HepG2 (cell line): ENCODE data around the gene ZSCAN31. TPM values are rescaled to one million over a fixed set of nuclear protein-coding genes. Genes with fewer than 3 reads are reported as not detected.
A peak's percentile ranks its signal among the peaks of the same experiment; 100 is the strongest.

Source experiments
- ATF6 ChIP-seq: sonication (generic); formaldehyde crosslinking; conservative IDR thresholded peaks from 2 replicates; pipeline ENCODE4 v1.4.0; 2020; ENCODE audit warnings: missing genetic modification reagents
- CENPT ChIP-seq: sonication (generic); formaldehyde crosslinking; IDR thresholded peaks from 2 replicates; pipeline ENCODE4 v1.8.0; 2022; ENCODE audit warnings: low read depth, mild to moderate bottlenecking, moderate library complexity, missing genetic modification reagents
- CREM ChIP-seq, 2 experiments: sonication (generic) in 1 of 2; formaldehyde crosslinking in 1 of 2; IDR thresholded peaks; 2 replicates each; pipeline versions ENCODE4 v1.4.0 to v1.6.1; 2016 to 2020; ENCODE audit warnings: antibody characterized with exemption in 1 of 2, mild to moderate bottlenecking in 1 of 2, missing genetic modification reagents in 1 of 2
- CTCF ChIP-seq: sonication (generic); formaldehyde crosslinking; IDR thresholded peaks from 2 replicates; pipeline ENCODE4 v1.5.0; 2020; ENCODE audit warnings: mild to moderate bottlenecking, missing genetic modification reagents, moderate library complexity
- FOXK1 ChIP-seq: sonication (generic); formaldehyde crosslinking; IDR thresholded peaks from 2 replicates; pipeline ENCODE4 v1.4.0; 2020; ENCODE audit warnings: low read depth, missing genetic modification reagents, borderline replicate concordance
- HNF4A ChIP-seq: sonication (generic); formaldehyde crosslinking; IDR thresholded peaks from 2 replicates; pipeline ENCODE4 v1.4.0; 2020; ENCODE audit warnings: missing genetic modification reagents
- MTA3 ChIP-seq: sonication (generic); formaldehyde crosslinking; IDR thresholded peaks from 2 replicates; pipeline ENCODE4 v1.4.0; 2020; ENCODE audit warnings: missing genetic modification reagents
- RAD51 ChIP-seq: fragments of 450-650 bp; IDR thresholded peaks from 2 replicates; pipeline ENCODE4 v1.6.1; 2016; ENCODE audit warnings: borderline replicate concordance
- SNAPC4 ChIP-seq: sonication (generic); formaldehyde crosslinking; IDR thresholded peaks from 2 replicates; pipeline ENCODE4 v1.4.0; 2020; ENCODE audit warnings: mild to moderate bottlenecking, missing genetic modification reagents
- THAP9 ChIP-seq: sonication (generic); formaldehyde crosslinking; IDR thresholded peaks from 2 replicates; pipeline ENCODE4; 2020; ENCODE audit warnings: missing genetic modification reagents, mild to moderate bottlenecking, borderline replicate concordance
- ZBTB39 ChIP-seq: sonication (generic); formaldehyde crosslinking; IDR thresholded peaks from 2 replicates; pipeline ENCODE4 v1.5.0; 2020; ENCODE audit warnings: missing genetic modification reagents
- ZNF317 ChIP-seq: sonication (generic); formaldehyde crosslinking; IDR thresholded peaks from 2 replicates; pipeline ENCODE4 v1.5.0; 2020; ENCODE audit warnings: mild to moderate bottlenecking, missing genetic modification reagents
- ZNF598 ChIP-seq: sonication (generic); formaldehyde crosslinking; IDR thresholded peaks from 2 replicates; pipeline ENCODE4 v1.5.1; 2020; ENCODE audit warnings: mild to moderate bottlenecking, missing genetic modification reagents, borderline replicate concordance
- polyA plus RNA-seq, 8 experiments: library from polyadenylated mRNA; depleted of rRNA in 3 of 8; stranded (reverse) in 7 of 8; unstranded in 1 of 8; fragments of >200 nt; fragmentation: Illumina TruSeq in 4 of 8; extraction: Trizol in 4 of 8; gene quantifications; 2 replicates each; pipeline versions ENCODE4 v1.2.1 to v1.2.3, GENCODE V29; 2011 to 2016; ENCODE audit warnings: low read depth in 4 of 8, missing spikeins in 1 of 8, mixed read lengths in 1 of 8; ENCODE audit not compliant: insufficient read depth in 1 of 8
- total RNA-seq, 5 experiments: library from RNA; depleted of rRNA; stranded (reverse); fragments of >200 nt; fragmentation: Illumina TruSeq; extraction: Trizol; gene quantifications; 2 replicates each; pipeline ENCODE4 v1.2.3, GENCODE V29; 2016; ENCODE audit warnings: low read depth in 1 of 5

Gene ZSCAN31
- total and polyA plus RNA-seq, 2 of the 13 experiments (the other 11 are each of a cell fraction or from before 2014, with no cell fraction given): 5.3 to 6.2 TPM

- TF ChIP-seq SNAPC4 (CRISPR knock-in tag) (no peak), ATF6 (no peak), CENPT (no peak), HNF4A (CRISPR knock-in tag) (no peak), ZNF317 (CRISPR knock-in tag) (no peak), MTA3 (CRISPR knock-in tag) (no peak), CTCF (CRISPR knock-in tag) (peak; percentile 39), CREM (IDR thresholded peaks at IDR 0.05) (no peak), CREM (CRISPR knock-in tag; IDR thresholded peaks at IDR 0.05) (no peak), RAD51 (no peak), ZNF598 (CRISPR knock-in tag) (peak; percentile 92; the same call in 1 of the 2 replicates), THAP9 (CRISPR knock-in tag) (peak; percentile 58; the same call in 1 of the 2 replicates), ZBTB39 (CRISPR knock-in tag) (no peak), FOXK1 (peak; percentile 67; the same call in 1 of the 2 replicates)
Observed at GRCh38 chr6:28281288-28282064, 54.5 kb downstream of the ZSCAN31 start, which contains the start of gene PGBD1 (continued).
